Endothelial cell of umbilical vein (primary cell): ENCODE data around the gene NAE1. TPM values are rescaled to one million over a fixed set of nuclear protein-coding genes. Genes with fewer than 3 reads are reported as not detected.

Experiments used
- BruUV-seq: library from RNA; stranded (reverse); fragments of 400-500 nt; replicated peaks from 2 replicates; lab custom pipeline; 2021; lab: Mats Ljungman, UMichigan
- CTCF ChIA-PET: fragments of 300-600, 350-600 bp; sonication (Branson Sonifier 250); formaldehyde crosslinking; loops from one replicate; lab custom pipeline; 2021; ENCODE audit warnings: antibody characterized with exemption, inconsistent platforms; lab: Charles Lee
- POLR2A ChIA-PET: fragments of 300-600, 350-600 bp; sonication (Branson Sonifier 250); formaldehyde crosslinking; loops from one replicate; lab custom pipeline; 2021; ENCODE audit warnings: antibody characterized with exemption, inconsistent platforms; lab: Charles Lee
- DNase-seq: peaks from one replicate; pipeline ENCODE4 v3.0.0-alpha.2; 2011; ENCODE audit warnings: low read depth, low spot score
- FAIRE-seq: peaks from 2 replicates; lab custom pipeline; 2011; peaks lifted over from hg19 to GRCh38; lab: Jason Lieb, UNC
- H2AFZ ChIP-seq: 2 replicates; pipeline ENCODE4 v1.6.0; 2012; ENCODE audit warnings: low read depth, low read length, control low read depth, inconsistent platforms
- H3K27ac ChIP-seq: 2 replicates; pipeline ENCODE4 v1.5.1; 2011; ENCODE audit warnings: low read depth, mild to moderate bottlenecking, control low read depth, low read length, moderate library complexity; ENCODE audit not compliant: insufficient read depth
- H3K27me3 ChIP-seq, 2 experiments: 2 replicates each; pipeline versions ENCODE4 v1.6.0 to v1.6.1; 2011; ENCODE audit warnings: low read length in 2 of 2, mixed read lengths in 1 of 2; ENCODE audit not compliant: control insufficient read depth in 2 of 2, insufficient read depth in 2 of 2
- H3K36me3 ChIP-seq, 2 experiments: 2 replicates in 1 of 2; 3 replicates in 1 of 2; pipeline ENCODE4 v1.5.1; 2011; ENCODE audit warnings: low read length in 2 of 2, mild to moderate bottlenecking in 1 of 2, moderate library complexity in 1 of 2; ENCODE audit not compliant: control insufficient read depth in 2 of 2, insufficient read depth in 2 of 2; ENCODE audit errors: extremely low read depth in 1 of 2
- H3K4me1 ChIP-seq: 3 replicates; pipeline ENCODE4 v1.5.1; 2011; ENCODE audit warnings: mild to moderate bottlenecking, low read length; ENCODE audit not compliant: control insufficient read depth, insufficient read depth; ENCODE audit errors: extremely low read depth
- H3K4me2 ChIP-seq: 2 replicates; pipeline ENCODE4 v1.6.1; 2011; ENCODE audit warnings: low read length, control low read depth, mixed read lengths; ENCODE audit not compliant: insufficient read depth
- H3K4me3 ChIP-seq, 3 experiments: fragments of 200-600 bp in 1 of 3; sonication (generic), shearing (Covaris generic) in 1 of 3; replicated peaks in 1 of 3; 2 replicates each; pipeline ENCODE4 v1.5.1; 2011 to 2016; ENCODE audit warnings: control low read depth in 3 of 3, low read length in 3 of 3, mild to moderate bottlenecking in 2 of 3, inconsistent platforms in 1 of 3, low read depth in 1 of 3, moderate library complexity in 1 of 3; ENCODE audit not compliant: insufficient read depth in 1 of 3
- H3K79me2 ChIP-seq: 2 replicates; pipeline ENCODE4 v1.6.0; 2012; ENCODE audit warnings: low read length, inconsistent platforms; ENCODE audit not compliant: control insufficient read depth, insufficient read depth
- H3K9ac ChIP-seq: replicated peaks from 2 replicates; pipeline ENCODE3; 2011; ENCODE audit warnings: low read length, control low read depth; ENCODE audit not compliant: insufficient read depth; ENCODE audit errors: extremely low read depth
- H3K9me1 ChIP-seq: replicated peaks from 3 replicates; pipeline ENCODE4 v1.6.0; 2011; ENCODE audit warnings: mild to moderate bottlenecking, low read length; ENCODE audit not compliant: control insufficient read depth, insufficient read depth; ENCODE audit errors: extremely low read depth
- H3K9me3 ChIP-seq: replicated peaks from 2 replicates; pipeline ENCODE4 v1.5.1; 2012; ENCODE audit warnings: low read length, inconsistent platforms; ENCODE audit not compliant: control insufficient read depth, insufficient read depth
- H4K20me1 ChIP-seq: replicated peaks from 2 replicates; pipeline ENCODE3; 2011; ENCODE audit warnings: mild to moderate bottlenecking, low read length; ENCODE audit not compliant: control insufficient read depth, insufficient read depth; ENCODE audit errors: extremely low read depth
- CTCF ChIP-seq, 2 donors: IDR thresholded peaks; 1 replicate in 1 of 2; 2 replicates in 1 of 2; pipeline ENCODE4 v1.5.1; 2011; ENCODE audit warnings: low read length in 2 of 2, mild to moderate bottlenecking in 2 of 2, moderate library complexity in 2 of 2, control low read depth in 1 of 2, inconsistent platforms in 1 of 2, low read depth in 1 of 2; ENCODE audit not compliant: insufficient read depth in 1 of 2; ENCODE audit errors: extremely low read depth in 1 of 2
- EZH2 ChIP-seq: IDR thresholded peaks from 2 replicates; pipeline ENCODE4 v1.6.1; 2012; ENCODE audit warnings: borderline replicate concordance, low read depth, mild to moderate bottlenecking, moderate library complexity, low read length, inconsistent platforms; ENCODE audit not compliant: severe bottlenecking
- FOS ChIP-seq: IDR thresholded peaks from 2 replicates; pipeline ENCODE4 v1.6.1; 2011; ENCODE audit warnings: mild to moderate bottlenecking, low read length, moderate library complexity, borderline replicate concordance; ENCODE audit not compliant: insufficient read depth
- GATA2 ChIP-seq: IDR thresholded peaks from 2 replicates; pipeline ENCODE4 v1.7.0; 2011; ENCODE audit warnings: low read depth, mild to moderate bottlenecking, moderate library complexity, mixed read lengths, low read length; ENCODE audit not compliant: insufficient read length, insufficient read depth
- JUN ChIP-seq: IDR thresholded peaks from 2 replicates; pipeline ENCODE4 v1.6.1; 2011; ENCODE audit warnings: borderline replicate concordance, low read depth; ENCODE audit not compliant: insufficient read length, insufficient read depth
- MAX ChIP-seq: IDR thresholded peaks from 2 replicates; pipeline ENCODE4 v1.6.1; 2011; ENCODE audit not compliant: insufficient read depth, insufficient read length
- MYC ChIP-seq: IDR thresholded peaks from one replicate; pipeline ENCODE4 v1.6.1; 2011; ENCODE audit warnings: mild to moderate bottlenecking, low read depth, low read length
- POLR2A ChIP-seq: IDR thresholded peaks from 2 replicates; pipeline ENCODE4 v1.6.1; 2012; ENCODE audit warnings: low read depth, mild to moderate bottlenecking, control low read depth, low read length
- POLR2AphosphoS5 ChIP-seq: IDR thresholded peaks from 2 replicates; pipeline ENCODE4 v1.6.1; 2012; ENCODE audit warnings: low read depth, mild to moderate bottlenecking, control low read depth, low read length, moderate library complexity; ENCODE audit not compliant: insufficient read depth
- dilution Hi-C: fragments of 300-500 bp; cut with MboI; formaldehyde crosslinking; loops from one replicate; pipeline ENCODE4 v1.15.0; 2019; ENCODE audit warnings: low sequenced_read_pairs; ENCODE audit not compliant: extremely low pct_ligation_motif_present
- intact Hi-C: fragments of 100-400 bp; cut with micrococcal nuclease; formaldehyde crosslinking; loops from one replicate; pipeline ENCODE4 v1.10.0; 2022
- polyA plus RNA-seq, 4 experiments: library from polyadenylated mRNA; depleted of rRNA in 3 of 4; stranded (reverse) in 3 of 4; unstranded in 1 of 4; fragments of >200 nt; gene quantifications; 2 replicates each; pipeline versions ENCODE4 v1.2.1 to v1.2.3, GENCODE V29; 2011 to 2012; ENCODE audit warnings: missing spikeins in 1 of 4
- total RNA-seq: library from RNA; stranded (reverse); gene quantifications from 2 replicates; pipeline ENCODE4 v1.2.3, GENCODE V29; 2021

The NAE1 gene
- total and polyA plus RNA-seq, 2 donors (not counting 3 experiments of a cell fraction or from before 2014, with no cell fraction given) = 23.6 to 64.3 TPM

GRCh38 chr16:66853261-66854139 lies 22.7 kb upstream of the NAE1 start:
- Histone ChIP-seq H3K4me1 (no peaks in the 10 kb centered on the region), H3K9ac (no peak overlapping the region), H3K27me3 (peaks cover 0 to 3% of the 10 kb centered on the region in 2 experiments), H3K9me1 (no peaks in the 10 kb centered on the region), H3K36me3 (no peaks in the 10 kb centered on the region), H3K79me2 (no peaks in the 10 kb centered on the region), H2AFZ (no peak overlapping the region), H3K4me2 (no peak overlapping the region), H3K4me3 (no peak overlapping the region), H3K27ac (no peak overlapping the region), H3K9me3 (no peaks in the 10 kb centered on the region), H4K20me1 (no peaks in the 10 kb centered on the region)
- ChIA-PET POLR2A (no interaction called here), CTCF (interaction anchor here (1.0 to 5.2 kb wide), 4 partner anchors 15 to 245 kb away, joined by 3 to 43 read pairs (median 6); partner anchors contain the start of gene NAE1)
- FAIRE-seq = no peak
- no TSS peak for BruUV-seq
- DNase-seq = no peak
- dilution Hi-C loops (no loop called here), intact Hi-C loops (no loop called here)
- TF ChIP-seq EZH2 = no peak
- no peak for TF ChIP-seq FOS

- CTCF ChIA-PET = interaction anchor here (0.7 to 1.4 kb wide), 4 partner anchors 9 to 21 kb away, joined by 3 to 4 read pairs (median 4); partner anchors contain the start of gene NAE1
- intact Hi-C loops (no loop called here), dilution Hi-C loops (no loop called here)
- Histone ChIP-seq H3K4me3 (no peak overlapping the region), H3K36me3 (no peaks in the 10 kb centered on the region), H2AFZ (no peak overlapping the region), H3K27me3 (peaks cover 11 to 15% of the 10 kb centered on the region in 2 experiments), H3K9ac (no peak overlapping the region), H3K4me1 (no peaks in the 10 kb centered on the region), H3K4me2 (no peak overlapping the region), H3K27ac (no peak overlapping the region), H3K9me1 (no peaks in the 10 kb centered on the region), H3K9me3 (no peaks in the 10 kb centered on the region), H3K79me2 (no peaks in the 10 kb centered on the region), H4K20me1 (no peaks in the 10 kb centered on the region)
- no peak for TF ChIP-seq MAX
- no peak for TF ChIP-seq CTCF (IDR thresholded peaks at IDR 0.05; ENCODE audit: extremely low read depth in 1 of 2, insufficient read depth in 1 of 2, low read depth in 1 of 2, low read length in 2 of 2)
- TF ChIP-seq POLR2AphosphoS5 = no peak
- no peak for TF ChIP-seq POLR2A
- no peak for TF ChIP-seq FOS
- no peak for TF ChIP-seq GATA2
- TF ChIP-seq EZH2 = no peak
- no peak for TF ChIP-seq JUN
- TF ChIP-seq MYC = no peak
- POLR2A ChIA-PET = no interaction called here
- BruUV-seq = no TSS peak
- FAIRE-seq (no peak), DNase-seq (no peak)
Measured at GRCh38 chr16:66851166-66851964, 20.6 kb upstream of the NAE1 start.
